WTC11 (cell line): ENCODE results near the gene DIDO1. TPM values are rescaled to one million over a fixed set of nuclear protein-coding genes. Genes with fewer than 3 reads are reported as not detected.

Experiments
- ATAC-seq: fragments of 200-7000 bp; cut with Tn5 transposase; 2 replicates; pipeline ENCODE4 v1.10.0; 2021; ENCODE audit warnings: mild to moderate bottlenecking, moderate library complexity
- CTCF ChIA-PET: fragments of 300-600 bp; sonication (Branson Sonifier 250); formaldehyde crosslinking; loops from one replicate; lab custom pipeline; 2021; ENCODE audit warnings: antibody characterized with exemption; lab: Charles Lee
- POLR2A ChIA-PET: fragments of 350-600 bp; sonication (Branson Sonifier 250); formaldehyde crosslinking; loops from one replicate; lab custom pipeline; 2021; ENCODE audit warnings: antibody characterized with exemption; lab: Charles Lee
- DNase-seq: peaks from one replicate; pipeline ENCODE4 v3.0.0; 2021; ENCODE audit warnings: low spot score
- H3K27ac Mint-ChIP-seq: 2 replicates; pipeline ENCODE4 v1.8.0; 2021; ENCODE audit warnings: mixed read lengths
- H3K27me3 Mint-ChIP-seq: 2 replicates; pipeline ENCODE4 v1.8.0; 2021; ENCODE audit warnings: low read depth, mild to moderate bottlenecking, moderate library complexity, mixed read lengths
- H3K36me3 Mint-ChIP-seq: 2 replicates; pipeline ENCODE4 v1.8.0; 2021; ENCODE audit warnings: mixed read lengths
- H3K4me1 Mint-ChIP-seq: 2 replicates; pipeline ENCODE4 v1.8.0; 2022; ENCODE audit warnings: mixed read lengths
- H3K4me3 Mint-ChIP-seq: 2 replicates; pipeline ENCODE4 v1.8.0; 2021; ENCODE audit warnings: mild to moderate bottlenecking, moderate library complexity, mixed read lengths
- H3K9me3 Mint-ChIP-seq: 2 replicates; pipeline ENCODE4 v1.8.0; 2021; ENCODE audit warnings: mixed read lengths
- ELF4 ChIP-seq: sonication (generic); formaldehyde crosslinking; IDR thresholded peaks from 2 replicates; pipeline ENCODE4 v1.8.1; 2022; ENCODE audit warnings: low read depth, mild to moderate bottlenecking, moderate library complexity, missing genetic modification reagents
- EMX1 ChIP-seq: fragments of 250-450 bp; sonication (Bioruptor Pico); IDR thresholded peaks from 2 replicates; pipeline ENCODE4 v1.8.0; 2021; ENCODE audit warnings: mild to moderate bottlenecking
- GTF2I ChIP-seq: fragments of 250-450 bp; sonication (Bioruptor Pico); conservative IDR thresholded peaks from 2 replicates; pipeline ENCODE4 v1.4.0; 2021; ENCODE audit warnings: mild to moderate bottlenecking
- NFATC4 ChIP-seq: fragments of 250-450 bp; sonication (Bioruptor Pico); IDR thresholded peaks from 2 replicates; pipeline ENCODE4 v1.9.0; 2021; ENCODE audit warnings: mild to moderate bottlenecking
- NFE2L1 ChIP-seq: sonication (generic); formaldehyde crosslinking; IDR thresholded peaks from 2 replicates; pipeline ENCODE4 v1.8.1; 2023; ENCODE audit warnings: missing genetic modification reagents
- NR3C1 ChIP-seq: sonication (generic); formaldehyde crosslinking; conservative IDR thresholded peaks from 2 replicates; pipeline ENCODE4 v1.8.1; 2023; ENCODE audit warnings: low read depth, mild to moderate bottlenecking, missing genetic modification reagents
- PREB ChIP-seq: sonication (generic); formaldehyde crosslinking; IDR thresholded peaks from 2 replicates; pipeline ENCODE4 v1.8.1; 2022; ENCODE audit warnings: mild to moderate bottlenecking, missing genetic modification reagents, moderate library complexity, borderline replicate concordance
- SOX15 ChIP-seq: fragments of 250-450 bp; sonication (Bioruptor Pico); IDR thresholded peaks from 2 replicates; pipeline ENCODE4 v1.9.0; 2021; ENCODE audit warnings: mild to moderate bottlenecking
- USF1 ChIP-seq: sonication (generic); formaldehyde crosslinking; IDR thresholded peaks from 2 replicates; pipeline ENCODE4 v1.8.0; 2022; ENCODE audit warnings: mild to moderate bottlenecking, missing genetic modification reagents
- ZBTB21 ChIP-seq: sonication (generic); formaldehyde crosslinking; IDR thresholded peaks from 2 replicates; pipeline ENCODE4 v1.8.1; 2023; ENCODE audit warnings: mild to moderate bottlenecking, missing genetic modification reagents, borderline replicate concordance
- ZNF138 ChIP-seq: sonication (generic); formaldehyde crosslinking; conservative IDR thresholded peaks from 2 replicates; pipeline ENCODE4 v1.8.1; 2022; ENCODE audit warnings: mild to moderate bottlenecking, moderate library complexity, missing genetic modification reagents
- ZNF263 ChIP-seq: sonication (generic); formaldehyde crosslinking; IDR thresholded peaks from 2 replicates; pipeline ENCODE4 v1.8.1; 2022; ENCODE audit warnings: low read depth, mild to moderate bottlenecking, moderate library complexity, missing genetic modification reagents
- ZNF281 ChIP-seq: sonication (generic); formaldehyde crosslinking; IDR thresholded peaks from 2 replicates; pipeline ENCODE4 v1.8.0; 2023; ENCODE audit warnings: mild to moderate bottlenecking, missing genetic modification reagents
- total RNA-seq: library from RNA; stranded (reverse); gene quantifications from 3 replicates; pipeline ENCODE4 v1.2.3, GENCODE V29; 2021
- TF ChIP-seq, protein P1 (sequence below): sonication (generic); formaldehyde crosslinking; conservative IDR thresholded peaks from 2 replicates; pipeline ENCODE4 v1.8.1; 2023; ENCODE audit warnings: mild to moderate bottlenecking, low read depth, missing genetic modification reagents, moderate library complexity
- TF ChIP-seq, protein P2 (sequence below): sonication (generic); formaldehyde crosslinking; IDR thresholded peaks from 2 replicates; pipeline ENCODE4 v1.8.0; 2022; ENCODE audit warnings: mild to moderate bottlenecking, missing genetic modification reagents
- TF ChIP-seq, protein P3 (sequence below): fragments of 250-450 bp; sonication (Bioruptor Pico); IDR thresholded peaks from 2 replicates; pipeline ENCODE4 v1.9.0; 2021; ENCODE audit warnings: mild to moderate bottlenecking

DIDO1 gene
- total RNA-seq, 1 experiment from 2014 or later = 87.3 TPM

DNA sequence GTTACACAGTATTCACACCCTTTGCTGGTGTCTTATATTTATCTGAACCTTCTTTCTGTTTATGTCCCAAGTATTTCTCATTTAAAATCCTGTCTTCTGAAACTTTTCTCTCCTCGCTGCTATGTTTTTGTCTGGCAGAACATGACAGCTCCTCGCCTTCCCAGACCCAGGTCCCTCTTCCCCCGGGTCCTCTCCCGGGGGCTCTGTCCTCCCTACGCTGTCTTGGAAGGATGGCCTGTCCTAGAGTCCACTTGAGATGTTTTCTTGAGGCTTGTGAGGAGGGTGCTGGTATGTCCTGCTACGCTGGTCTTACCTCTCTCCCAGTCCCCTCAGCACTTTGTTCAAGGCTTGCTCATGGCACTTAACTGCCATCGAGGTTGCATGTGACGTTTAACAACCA is 17.9 kb upstream of the DIDO1 start (continued):
- no peak for TF ChIP-seq ZNF138 (CRISPR knock-in tag)
- TF ChIP-seq PREB (CRISPR knock-in tag) = no peak
- TF ChIP-seq, protein P1, sequence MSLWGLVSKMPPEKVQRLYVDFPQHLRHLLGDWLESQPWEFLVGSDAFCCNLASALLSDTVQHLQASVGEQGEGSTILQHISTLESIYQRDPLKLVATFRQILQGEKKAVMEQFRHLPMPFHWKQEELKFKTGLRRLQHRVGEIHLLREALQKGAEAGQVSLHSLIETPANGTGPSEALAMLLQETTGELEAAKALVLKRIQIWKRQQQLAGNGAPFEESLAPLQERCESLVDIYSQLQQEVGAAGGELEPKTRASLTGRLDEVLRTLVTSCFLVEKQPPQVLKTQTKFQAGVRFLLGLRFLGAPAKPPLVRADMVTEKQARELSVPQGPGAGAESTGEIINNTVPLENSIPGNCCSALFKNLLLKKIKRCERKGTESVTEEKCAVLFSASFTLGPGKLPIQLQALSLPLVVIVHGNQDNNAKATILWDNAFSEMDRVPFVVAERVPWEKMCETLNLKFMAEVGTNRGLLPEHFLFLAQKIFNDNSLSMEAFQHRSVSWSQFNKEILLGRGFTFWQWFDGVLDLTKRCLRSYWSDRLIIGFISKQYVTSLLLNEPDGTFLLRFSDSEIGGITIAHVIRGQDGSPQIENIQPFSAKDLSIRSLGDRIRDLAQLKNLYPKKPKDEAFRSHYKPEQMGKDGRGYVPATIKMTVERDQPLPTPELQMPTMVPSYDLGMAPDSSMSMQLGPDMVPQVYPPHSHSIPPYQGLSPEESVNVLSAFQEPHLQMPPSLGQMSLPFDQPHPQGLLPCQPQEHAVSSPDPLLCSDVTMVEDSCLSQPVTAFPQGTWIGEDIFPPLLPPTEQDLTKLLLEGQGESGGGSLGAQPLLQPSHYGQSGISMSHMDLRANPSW (CRISPR knock-in tag) = no peak
- TF ChIP-seq, protein P2, sequence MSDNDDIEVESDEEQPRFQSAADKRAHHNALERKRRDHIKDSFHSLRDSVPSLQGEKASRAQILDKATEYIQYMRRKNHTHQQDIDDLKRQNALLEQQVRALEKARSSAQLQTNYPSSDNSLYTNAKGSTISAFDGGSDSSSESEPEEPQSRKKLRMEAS (CRISPR knock-in tag) = no peak
- TF ChIP-seq ZNF281 (CRISPR knock-in tag) = no peak
- TF ChIP-seq ZNF263 (CRISPR knock-in tag) = no peak

GRCh38 chr20:62943396-62943795 is 17.1 kb upstream of the DIDO1 start:
- Mint-ChIP-seq H3K9me3 (no peaks in the 10 kb centered on the region), H3K4me1 (peaks cover 20% of the 10 kb centered on the region), H3K27ac (no peak overlapping the region), H3K4me3 (no peak overlapping the region)
- CTCF ChIA-PET = no interaction called here
- ATAC-seq = no peak
- TF ChIP-seq ELF4 (no peak), USF1 (CRISPR knock-in tag) (no peak), NR3C1 (CRISPR knock-in tag) (no peak)
- TF ChIP-seq, protein P2 (CRISPR knock-in tag) = no peak
- TF ChIP-seq, protein P3, sequence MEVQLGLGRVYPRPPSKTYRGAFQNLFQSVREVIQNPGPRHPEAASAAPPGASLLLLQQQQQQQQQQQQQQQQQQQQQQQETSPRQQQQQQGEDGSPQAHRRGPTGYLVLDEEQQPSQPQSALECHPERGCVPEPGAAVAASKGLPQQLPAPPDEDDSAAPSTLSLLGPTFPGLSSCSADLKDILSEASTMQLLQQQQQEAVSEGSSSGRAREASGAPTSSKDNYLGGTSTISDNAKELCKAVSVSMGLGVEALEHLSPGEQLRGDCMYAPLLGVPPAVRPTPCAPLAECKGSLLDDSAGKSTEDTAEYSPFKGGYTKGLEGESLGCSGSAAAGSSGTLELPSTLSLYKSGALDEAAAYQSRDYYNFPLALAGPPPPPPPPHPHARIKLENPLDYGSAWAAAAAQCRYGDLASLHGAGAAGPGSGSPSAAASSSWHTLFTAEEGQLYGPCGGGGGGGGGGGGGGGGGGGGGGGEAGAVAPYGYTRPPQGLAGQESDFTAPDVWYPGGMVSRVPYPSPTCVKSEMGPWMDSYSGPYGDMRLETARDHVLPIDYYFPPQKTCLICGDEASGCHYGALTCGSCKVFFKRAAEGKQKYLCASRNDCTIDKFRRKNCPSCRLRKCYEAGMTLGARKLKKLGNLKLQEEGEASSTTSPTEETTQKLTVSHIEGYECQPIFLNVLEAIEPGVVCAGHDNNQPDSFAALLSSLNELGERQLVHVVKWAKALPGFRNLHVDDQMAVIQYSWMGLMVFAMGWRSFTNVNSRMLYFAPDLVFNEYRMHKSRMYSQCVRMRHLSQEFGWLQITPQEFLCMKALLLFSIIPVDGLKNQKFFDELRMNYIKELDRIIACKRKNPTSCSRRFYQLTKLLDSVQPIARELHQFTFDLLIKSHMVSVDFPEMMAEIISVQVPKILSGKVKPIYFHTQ = no peak
- TF ChIP-seq, all 79 proteins: peak for 0
- POLR2A ChIA-PET = no interaction called here
- DNase-seq = no peak
- peaks cover 68% of the 10 kb centered on the region for H3K36me3 Mint-ChIP-seq
- H3K27me3 Mint-ChIP-seq = no peaks in the 10 kb centered on the region

GRCh38 chr20:62942456-62942855 is 16.2 kb upstream of the DIDO1 start:
- DNase-seq = no peak
- H3K36me3 Mint-ChIP-seq = peaks cover 59% of the 10 kb centered on the region
- H3K4me1 Mint-ChIP-seq = peaks cover 20% of the 10 kb centered on the region
- no peaks in the 10 kb centered on the region for H3K9me3 Mint-ChIP-seq
- TF ChIP-seq SOX15 (CRISPR knock-in tag) = no peak
- TF ChIP-seq PREB (CRISPR knock-in tag) = no peak
- no peak for TF ChIP-seq EMX1 (CRISPR knock-in tag)
- no peak for TF ChIP-seq ZBTB21 (CRISPR knock-in tag)
- TF ChIP-seq NFE2L1 (CRISPR knock-in tag) = no peak
- no peak for TF ChIP-seq NFATC4
- no peak for TF ChIP-seq GTF2I (CRISPR knock-in tag)
- TF ChIP-seq, all 79 proteins: peak for 0
- ChIA-PET POLR2A (no interaction called here), CTCF (no interaction called here)
- Mint-ChIP-seq H3K27me3 (no peaks in the 10 kb centered on the region), H3K4me3 (no peak overlapping the region), H3K27ac (no peak overlapping the region)
- no peak for ATAC-seq
